HCT116 (cell line): ENCODE measurements around the gene PUM1.

Source experiments
- EGR1 ChIP-seq: IDR thresholded peaks from 2 replicates; pipeline ENCODE4 v1.6.1; 2012; ENCODE audit warnings: low read depth
- JUND ChIP-seq: IDR thresholded peaks from 2 replicates; pipeline ENCODE4 v1.6.1; 2012
- RAD21 ChIP-seq: IDR thresholded peaks from 2 replicates; pipeline ENCODE4 v1.6.1; 2012; ENCODE audit warnings: low read depth, mild to moderate bottlenecking
- SIN3A ChIP-seq: IDR thresholded peaks from 2 replicates; pipeline ENCODE4 v1.6.1; 2012; ENCODE audit warnings: low read depth
- TF ChIP-seq, protein P1 (sequence below), 3 experiments: fragments of 200-600 bp in 1 of 3; sonication (generic) in 1 of 3; IDR thresholded peaks in 2 of 3; conservative IDR thresholded peaks in 1 of 3; 2 replicates each; pipeline ENCODE4 v1.5.1; 2012 to 2017; ENCODE audit warnings: low read depth in 2 of 3, low read length in 2 of 3, antibody characterized with exemption in 1 of 3, borderline replicate concordance in 1 of 3, control low read depth in 1 of 3, mild to moderate bottlenecking in 1 of 3, mixed read lengths in 1 of 3, mixed run types in 1 of 3, moderate library complexity in 1 of 3; ENCODE audit not compliant: insufficient read depth in 1 of 3
- TF ChIP-seq, protein P2 (sequence below): IDR thresholded peaks from 2 replicates; pipeline ENCODE4 v1.6.1; 2012

DNA sequence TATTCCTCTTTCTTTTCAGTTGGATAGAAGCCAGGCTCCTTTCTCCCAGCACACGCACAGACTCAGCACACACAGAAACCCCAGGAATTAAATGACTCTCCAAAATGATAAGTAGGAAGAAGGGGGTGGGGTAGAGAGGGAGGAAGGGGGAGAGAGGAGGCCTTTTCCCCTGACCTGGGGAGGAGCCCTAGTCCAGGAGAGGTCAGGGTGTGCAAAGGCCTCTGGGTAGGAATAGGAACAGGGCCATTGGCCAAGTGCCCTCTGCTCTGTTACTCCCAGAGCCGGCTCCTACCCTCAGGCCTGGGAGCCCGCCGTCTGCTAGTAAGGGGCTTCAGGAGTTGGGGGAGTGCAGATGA, 35.6 kb upstream of the PUM1 start:
- TF ChIP-seq EGR1 (no peak), SIN3A (no peak), RAD21 (no peak), JUND (no peak)
- TF ChIP-seq, protein P1, sequence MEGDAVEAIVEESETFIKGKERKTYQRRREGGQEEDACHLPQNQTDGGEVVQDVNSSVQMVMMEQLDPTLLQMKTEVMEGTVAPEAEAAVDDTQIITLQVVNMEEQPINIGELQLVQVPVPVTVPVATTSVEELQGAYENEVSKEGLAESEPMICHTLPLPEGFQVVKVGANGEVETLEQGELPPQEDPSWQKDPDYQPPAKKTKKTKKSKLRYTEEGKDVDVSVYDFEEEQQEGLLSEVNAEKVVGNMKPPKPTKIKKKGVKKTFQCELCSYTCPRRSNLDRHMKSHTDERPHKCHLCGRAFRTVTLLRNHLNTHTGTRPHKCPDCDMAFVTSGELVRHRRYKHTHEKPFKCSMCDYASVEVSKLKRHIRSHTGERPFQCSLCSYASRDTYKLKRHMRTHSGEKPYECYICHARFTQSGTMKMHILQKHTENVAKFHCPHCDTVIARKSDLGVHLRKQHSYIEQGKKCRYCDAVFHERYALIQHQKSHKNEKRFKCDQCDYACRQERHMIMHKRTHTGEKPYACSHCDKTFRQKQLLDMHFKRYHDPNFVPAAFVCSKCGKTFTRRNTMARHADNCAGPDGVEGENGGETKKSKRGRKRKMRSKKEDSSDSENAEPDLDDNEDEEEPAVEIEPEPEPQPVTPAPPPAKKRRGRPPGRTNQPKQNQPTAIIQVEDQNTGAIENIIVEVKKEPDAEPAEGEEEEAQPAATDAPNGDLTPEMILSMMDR (IDR thresholded peaks at IDR 0.05 in 2 of 3, conservative IDR thresholded peaks at IDR 0.05 in 1 of 3; ENCODE audit: borderline replicate concordance in 1 of 3, insufficient read depth in 1 of 3, low read depth in 2 of 3, low read length in 2 of 3), result no peak
- TF ChIP-seq, protein P2, sequence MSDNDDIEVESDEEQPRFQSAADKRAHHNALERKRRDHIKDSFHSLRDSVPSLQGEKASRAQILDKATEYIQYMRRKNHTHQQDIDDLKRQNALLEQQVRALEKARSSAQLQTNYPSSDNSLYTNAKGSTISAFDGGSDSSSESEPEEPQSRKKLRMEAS, result no peak
